ENCODE data around the gene CHDH.

Gene CHDH

DNA sequence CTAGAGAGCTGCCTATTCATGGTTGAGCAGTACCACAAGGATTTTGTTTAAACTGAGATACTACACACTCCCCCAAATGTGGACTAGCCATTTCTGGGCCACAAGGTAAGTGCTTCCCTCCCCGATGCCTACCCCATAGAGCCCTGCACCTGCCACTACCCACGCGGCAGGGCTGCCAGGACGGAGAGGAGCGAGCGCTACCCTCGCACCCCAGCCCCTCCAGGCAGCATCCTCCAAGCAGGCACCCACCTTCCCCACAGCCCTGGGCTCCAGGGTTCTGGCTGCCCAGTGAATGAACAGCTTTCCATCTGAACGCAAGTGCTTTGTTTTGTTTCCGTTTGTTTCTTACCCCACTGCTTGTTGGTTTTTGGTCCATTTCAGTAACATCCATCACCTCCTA lies 59.2 kb downstream of the CHDH start:
- DNase-seq = no peak

- DNase-seq = no peak
These were observed 65.4 kb downstream of the CHDH start for GRCh38 chr3:53780806-53781205.

GRCh38 chr3:53780171-53780570 lies 66.0 kb downstream of the CHDH start:
- no peak for DNase-seq

GRCh38 chr3:53778153-53778552 lies 68.1 kb downstream of the CHDH start:
- no peak for DNase-seq

GRCh38 chr3:53777468-53777867 lies 68.8 kb downstream of the CHDH start:
- no peak for DNase-seq

GRCh38 chr3:53776494-53777101 lies 69.6 kb downstream of the CHDH start:
- DNase-seq = no peak

DNA sequence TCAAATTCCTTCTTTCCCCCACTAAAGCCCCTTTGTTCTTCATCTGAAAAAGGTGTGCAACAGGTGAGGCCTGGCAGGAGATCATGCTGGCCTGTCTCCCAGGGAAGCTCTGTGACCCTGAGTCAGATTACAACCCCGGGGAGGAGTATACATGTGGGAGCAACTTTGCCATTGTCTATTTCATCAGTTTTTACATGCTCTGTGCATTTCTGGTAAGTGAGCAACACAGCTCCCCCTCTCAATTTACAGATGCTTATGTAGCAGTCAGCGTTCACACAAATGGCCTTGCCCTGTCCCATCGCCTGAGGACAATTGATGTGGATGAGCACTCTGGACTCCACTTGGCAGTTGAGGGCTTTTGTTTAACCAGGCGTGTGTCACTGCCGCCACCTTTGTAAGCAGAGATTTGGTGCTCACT lies 70.4 kb downstream of the CHDH start:
- no peak for DNase-seq

GRCh38 chr3:53775018-53775417 lies 71.2 kb downstream of the CHDH start:
- no peak for DNase-seq

DNA sequence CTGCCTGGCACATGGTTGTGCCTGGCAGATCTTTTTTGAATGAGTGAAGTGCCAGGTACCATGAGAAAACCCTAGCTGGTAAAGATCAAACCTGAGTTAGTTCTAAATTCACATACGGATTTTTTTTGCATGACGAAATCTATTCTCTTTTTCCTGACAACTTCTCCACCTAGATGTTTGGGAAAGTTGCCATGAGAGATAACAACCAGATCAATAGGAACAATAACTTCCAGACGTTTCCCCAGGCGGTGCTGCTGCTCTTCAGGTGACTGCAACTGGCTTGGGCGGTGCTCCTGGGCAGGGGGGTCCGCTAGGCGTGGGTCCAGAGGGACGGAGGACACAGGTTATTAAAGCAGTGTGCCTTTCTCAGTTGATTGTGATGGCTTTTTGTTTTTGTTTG lies 71.8 kb downstream of the CHDH start:
- no peak for DNase-seq

DNA sequence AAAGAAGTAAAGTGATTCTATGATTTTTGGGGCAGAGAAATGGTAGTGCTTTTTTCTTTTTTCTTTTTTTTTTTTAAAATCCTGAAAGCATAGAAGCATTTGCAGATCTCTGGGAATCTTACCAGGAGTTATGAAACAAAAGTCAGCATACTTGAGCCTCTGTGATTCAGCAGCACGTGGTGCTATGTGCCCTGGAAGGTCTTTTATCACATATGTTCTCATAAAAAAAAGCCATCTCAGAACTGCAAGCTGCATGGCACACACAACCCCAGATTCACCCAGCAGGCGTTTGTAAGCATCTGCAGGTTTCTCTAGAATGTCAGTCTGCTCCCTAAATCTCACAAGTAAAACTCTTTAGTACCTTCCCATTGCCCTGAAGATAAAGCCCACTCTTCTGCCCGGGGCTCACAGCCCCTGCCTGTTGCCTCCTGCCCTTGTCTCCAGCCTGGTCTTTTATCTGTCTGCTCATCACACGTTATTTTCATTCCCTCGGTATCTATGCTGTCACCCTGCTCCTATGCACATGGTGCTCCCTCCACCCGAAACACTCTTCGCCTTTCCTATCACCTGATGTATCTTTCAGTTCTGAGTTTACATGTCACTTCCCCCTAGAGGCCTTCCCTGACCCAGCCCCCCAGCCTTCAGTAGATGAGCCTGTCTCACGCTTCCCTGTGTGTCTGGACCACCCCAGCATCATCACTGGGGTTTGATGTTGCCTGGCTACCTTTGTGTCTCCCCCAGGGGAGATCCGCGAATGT lies 72.4 kb downstream of the CHDH start:
- DNase-seq = no peak

DNA sequence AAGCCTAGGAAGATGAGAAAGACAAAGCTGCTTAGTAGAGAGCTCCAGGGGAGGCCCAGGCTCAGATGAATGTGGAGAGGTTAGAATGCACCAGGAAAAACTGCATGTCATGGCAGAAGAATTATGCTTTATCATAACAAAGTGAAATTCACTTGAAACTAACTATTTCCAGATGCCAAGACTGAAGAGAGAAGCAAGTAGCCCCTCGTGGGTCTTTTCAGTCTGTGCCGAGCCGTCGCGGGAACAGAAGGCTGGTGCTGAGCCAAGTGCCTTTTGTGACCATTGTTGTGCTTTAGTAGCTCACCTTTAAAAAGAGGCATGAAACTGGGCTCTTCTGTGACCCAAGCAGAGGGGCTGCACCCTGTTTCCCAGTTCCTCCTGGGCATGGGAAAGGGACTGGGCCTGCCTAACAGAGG lies 73.2 kb downstream of the CHDH start:
- no peak for DNase-seq

DNA sequence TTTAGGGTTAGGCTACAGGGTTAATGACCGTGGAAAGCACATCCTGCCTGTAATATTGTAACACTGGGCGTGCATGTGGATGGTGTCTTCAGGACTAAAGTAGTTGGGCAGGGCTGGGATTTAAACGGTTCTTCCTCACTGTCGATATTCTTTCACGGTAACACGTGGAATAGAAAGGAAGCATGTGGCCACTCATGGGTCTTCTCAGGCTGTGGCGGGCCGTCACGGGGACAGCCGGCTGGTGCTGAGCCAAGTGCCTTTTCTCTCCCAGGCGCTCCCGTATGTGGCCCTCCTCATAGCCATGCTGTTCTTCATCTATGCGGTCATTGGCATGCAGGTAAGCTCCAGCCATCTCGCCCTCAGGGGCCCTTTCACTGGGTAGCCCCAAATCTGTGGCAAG lies 73.7 kb downstream of the CHDH start:
- DNase-seq = no peak

DNA sequence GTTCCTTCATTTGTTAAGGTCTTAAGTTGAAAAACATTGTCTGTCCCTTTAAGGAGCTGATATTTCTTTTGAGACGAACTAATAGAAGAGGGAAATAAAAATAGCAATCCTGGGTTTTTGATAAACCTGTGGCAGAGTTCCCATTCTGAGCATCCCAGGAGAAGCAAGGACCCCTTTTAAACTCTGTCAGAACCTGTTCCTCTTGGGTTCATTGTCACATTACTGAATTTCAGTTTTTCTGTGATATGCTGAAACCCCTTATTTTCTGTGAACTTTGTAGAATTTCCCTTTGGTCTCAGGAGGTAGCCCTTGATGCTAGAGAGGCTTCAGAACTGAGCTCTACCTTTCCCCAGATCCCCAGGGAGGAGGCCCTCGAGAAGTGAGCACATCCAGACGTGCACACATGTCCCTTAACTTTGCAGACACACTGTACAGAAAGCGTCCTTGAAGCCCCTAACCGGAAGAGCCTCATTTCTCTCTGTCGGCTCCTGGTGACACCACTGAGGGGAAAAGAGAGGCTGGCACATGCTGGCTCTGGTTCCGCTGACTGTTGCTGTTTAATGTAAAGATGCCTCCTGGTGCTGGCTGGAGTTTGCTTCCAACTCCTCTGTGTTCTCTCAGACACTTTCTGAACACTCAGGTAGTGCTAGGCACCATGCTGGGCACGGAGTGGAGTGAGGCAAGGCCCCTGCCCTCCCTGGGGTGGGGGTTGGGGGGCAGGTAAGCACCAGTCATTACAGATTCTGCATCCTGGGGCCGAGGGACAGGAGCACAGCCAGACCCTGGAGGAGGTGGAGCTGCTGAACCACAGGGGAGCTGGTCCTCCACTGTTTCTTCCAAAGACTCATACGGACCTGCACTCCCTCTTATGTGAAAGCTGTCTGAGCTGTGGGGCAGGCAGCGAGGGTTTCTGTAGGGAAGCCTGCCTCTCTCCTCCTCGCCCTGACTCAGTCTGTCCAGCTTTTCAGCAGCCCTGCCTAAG lies 77.5 kb downstream of the CHDH start:
- DNase-seq = no peak

- DNase-seq = no peak
These were observed 79.5 kb downstream of the CHDH start for GRCh38 chr3:53766706-53767105.

DNA sequence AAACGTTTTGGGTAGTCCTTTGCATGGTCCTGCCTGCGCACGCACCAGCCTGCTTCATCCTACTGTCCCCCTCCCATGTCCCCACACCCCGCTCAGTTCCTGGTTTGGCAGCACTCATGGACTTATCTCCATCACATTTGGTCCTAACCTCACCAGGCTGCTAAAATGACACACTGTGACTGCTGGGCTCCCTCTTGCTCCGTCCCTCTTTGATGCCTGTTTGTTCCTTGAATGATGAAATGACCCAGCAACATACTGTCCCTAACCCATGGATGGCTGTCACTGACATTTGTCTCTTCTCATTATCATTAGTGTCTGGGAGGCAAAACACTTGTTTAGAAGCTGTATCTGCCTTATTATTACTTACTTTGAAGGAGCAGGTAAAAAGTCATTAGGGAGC lies 80.5 kb downstream of the CHDH start:
- DNase-seq = no peak

- DNase-seq = peak; percentile 90
These were observed 82.0 kb downstream of the CHDH start for GRCh38 chr3:53764026-53764775.

DNA sequence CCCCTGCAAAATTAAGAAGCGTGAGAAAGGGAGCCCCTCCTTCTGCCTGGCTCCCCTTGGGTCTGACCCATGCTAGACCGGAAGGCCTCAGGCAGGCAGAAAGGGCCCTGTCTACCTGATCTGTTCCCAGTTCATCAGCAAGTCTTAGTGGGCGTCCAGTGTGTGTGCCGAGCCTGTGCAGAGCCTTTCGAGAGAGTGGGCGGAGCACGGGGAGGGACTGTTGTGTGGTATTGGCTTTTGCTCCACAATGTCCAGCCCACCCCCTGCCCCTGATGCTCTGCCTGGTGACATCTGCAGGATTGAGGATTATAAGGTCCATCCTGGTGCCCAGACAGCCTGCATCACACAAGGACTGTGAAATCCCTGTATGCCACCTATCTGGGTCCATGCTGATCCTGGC lies 82.9 kb downstream of the CHDH start:
- DNase-seq = no peak
